B cell (primary cell): Measurements from ENCODE around the gene TCIRG1. TPM values are rescaled to one million over a fixed set of nuclear protein-coding genes. Genes with fewer than 3 reads are reported as not detected.

Experiments used
- ATAC-seq: fragments of 200-7000 bp; cut with Tn5 transposase; one replicate; pipeline ENCODE4 v1.10.0; 2021; ENCODE audit warnings: low read depth, mild to moderate bottlenecking, moderate number of reproducible peaks, moderate library complexity
- CTCF ChIA-PET: fragments of 350-600 bp; sonication (Branson Sonifier 250); formaldehyde crosslinking; loops from one replicate; lab custom pipeline; 2021; ENCODE audit warnings: antibody characterized with exemption, inconsistent platforms; lab: Charles Lee
- POLR2A ChIA-PET: fragments of 350-600 bp; sonication (Branson Sonifier 250); formaldehyde crosslinking; loops from one replicate; lab custom pipeline; 2021; ENCODE audit warnings: antibody characterized with exemption; lab: Charles Lee
- DNase-seq: peaks from one replicate; pipeline ENCODE4 v3.0.0; 2013
- H2AFZ ChIP-seq: 2 replicates; pipeline ENCODE4 v1.6.1; 2012; ENCODE audit warnings: mild to moderate bottlenecking, low read depth, low read length; ENCODE audit not compliant: insufficient read depth, poor library complexity, severe bottlenecking
- H3K27ac ChIP-seq, 2 donors: 1 replicate in 1 of 2; 2 replicates in 1 of 2; pipeline ENCODE4 v1.5.1; 2012 to 2013; ENCODE audit warnings: low read length in 2 of 2, mild to moderate bottlenecking in 2 of 2, moderate library complexity in 1 of 2
- H3K27me3 ChIP-seq, 4 experiments: fragments of 200-600 bp in 1 of 4; sonication (generic) in 1 of 4; replicated peaks in 1 of 4; 1 replicate in 2 of 4; 2 replicates in 2 of 4; pipeline versions ENCODE4 v1.6.1 to v1.7.0; 2013 to 2016; ENCODE audit warnings: low read length in 3 of 4, mild to moderate bottlenecking in 2 of 4, mixed read lengths in 1 of 4, moderate library complexity in 1 of 4; ENCODE audit not compliant: insufficient read depth in 4 of 4, control insufficient read depth in 3 of 4; ENCODE audit errors: control extremely low read depth in 1 of 4
- H3K36me3 ChIP-seq, 2 experiments: replicated peaks in 1 of 2; 1 replicate in 1 of 2; 2 replicates in 1 of 2; pipeline versions ENCODE4 v1.6.1 to v1.7.1; 2013; ENCODE audit warnings: low read length in 1 of 2; ENCODE audit not compliant: insufficient read depth in 2 of 2, control insufficient read depth in 1 of 2; ENCODE audit errors: control extremely low read depth in 1 of 2, extremely low read depth in 1 of 2
- H3K4me1 ChIP-seq, 2 donors: fragments of 200-600 bp in 1 of 2; sonication (generic) in 1 of 2; 1 replicate in 1 of 2; 2 replicates in 1 of 2; pipeline versions ENCODE4 v1.5.1 to v1.6.1; 2013 to 2017; ENCODE audit warnings: low read length in 2 of 2; ENCODE audit not compliant: control insufficient read depth in 2 of 2, insufficient read depth in 2 of 2
- H3K4me2 ChIP-seq: replicated peaks from 2 replicates; pipeline ENCODE3; 2012; ENCODE audit warnings: mild to moderate bottlenecking, low read depth, low read length; ENCODE audit not compliant: poor library complexity, severe bottlenecking
- H3K4me3 ChIP-seq, 5 experiments: fragments of 200-600 bp in 1 of 5; sonication (generic) in 1 of 5; 1 replicate in 3 of 5; 2 replicates in 2 of 5; pipeline versions ENCODE4 v1.5.1 to v1.7.0; 2011 to 2016; ENCODE audit warnings: low read length in 4 of 5, mild to moderate bottlenecking in 4 of 5, low read depth in 2 of 5, control low read depth in 1 of 5, moderate library complexity in 1 of 5; ENCODE audit not compliant: insufficient read depth in 1 of 5; ENCODE audit errors: control extremely low read depth in 1 of 5, extremely low read depth in 1 of 5
- H3K79me2 ChIP-seq: fragments of 200-600 bp; sonication (generic); one replicate; pipeline ENCODE4 v1.6.0; 2016; ENCODE audit warnings: low read length; ENCODE audit not compliant: control insufficient read depth, insufficient read depth
- H3K9ac ChIP-seq: fragments of 200-600 bp; sonication (generic); 2 replicates; pipeline ENCODE4 v1.6.1; 2017; ENCODE audit warnings: mild to moderate bottlenecking, low read length, moderate library complexity
- H3K9me3 ChIP-seq, 3 donors: one replicate each; pipeline versions ENCODE4 v1.6.1 to v1.7.1; 2013; ENCODE audit warnings: low read length in 2 of 3; ENCODE audit not compliant: control insufficient read depth in 2 of 3, insufficient read depth in 1 of 3; ENCODE audit errors: control extremely low read depth in 1 of 3
- H4K20me1 ChIP-seq: 2 replicates; pipeline ENCODE4 v1.6.0; 2012; ENCODE audit warnings: mild to moderate bottlenecking, low read length; ENCODE audit not compliant: insufficient read depth, control insufficient read depth, poor library complexity, severe bottlenecking
- H3K27ac Mint-ChIP-seq: one replicate; pipeline ENCODE4 v1.8.0; 2021; ENCODE audit warnings: mixed read lengths
- H3K27me3 Mint-ChIP-seq: one replicate; pipeline ENCODE4 v1.8.0; 2021; ENCODE audit warnings: mixed read lengths
- H3K4me1 Mint-ChIP-seq: one replicate; pipeline ENCODE4 v1.8.0; 2021; ENCODE audit warnings: mixed read lengths
- H3K4me3 Mint-ChIP-seq: one replicate; pipeline ENCODE4 v1.8.0; 2021; ENCODE audit warnings: mixed read lengths
- H3K9me3 Mint-ChIP-seq: one replicate; pipeline ENCODE4 v1.8.0; 2022; ENCODE audit warnings: mixed read lengths; ENCODE audit not compliant: insufficient read depth
- WGBS: methylation state at CpG from one replicate; pipeline ENCODE4 v1.1.5; 2013; ENCODE audit warnings: missing lambda C conversion rate; ENCODE audit not compliant: insufficient coverage; 5-methylcytosine and 5-hydroxymethylcytosine counted together
- intact Hi-C: fragments of 100-400 bp; cut with micrococcal nuclease; formaldehyde crosslinking; loops from one replicate; pipeline ENCODE4 v1.10.0; 2022
- polyA plus RNA-seq: library from polyadenylated mRNA; depleted of rRNA; stranded (reverse); fragments of >200 nt; gene quantifications from 2 replicates; pipeline ENCODE4 v1.2.3, GENCODE V29; 2012
- total RNA-seq, 2 donors: library from RNA; stranded (reverse); fragments of 120-200 nt in 1 of 2; gene quantifications; 1 replicate in 1 of 2; 2 replicates in 1 of 2; pipeline versions ENCODE4 v1.2.3 to v1.2.4, GENCODE V29; 2013 to 2022
- TF ChIP-seq, protein P1 (sequence below): fragments of 200-600 bp; IDR thresholded peaks from one replicate; pipeline ENCODE4 v1.8.0; 2022; ENCODE audit warnings: antibody characterized with exemption, mild to moderate bottlenecking

Gene TCIRG1
- total and polyA plus RNA-seq, 2 donors (not counting 1 experiment from before 2014, with no cell fraction given): 305 to 725 TPM

DNA sequence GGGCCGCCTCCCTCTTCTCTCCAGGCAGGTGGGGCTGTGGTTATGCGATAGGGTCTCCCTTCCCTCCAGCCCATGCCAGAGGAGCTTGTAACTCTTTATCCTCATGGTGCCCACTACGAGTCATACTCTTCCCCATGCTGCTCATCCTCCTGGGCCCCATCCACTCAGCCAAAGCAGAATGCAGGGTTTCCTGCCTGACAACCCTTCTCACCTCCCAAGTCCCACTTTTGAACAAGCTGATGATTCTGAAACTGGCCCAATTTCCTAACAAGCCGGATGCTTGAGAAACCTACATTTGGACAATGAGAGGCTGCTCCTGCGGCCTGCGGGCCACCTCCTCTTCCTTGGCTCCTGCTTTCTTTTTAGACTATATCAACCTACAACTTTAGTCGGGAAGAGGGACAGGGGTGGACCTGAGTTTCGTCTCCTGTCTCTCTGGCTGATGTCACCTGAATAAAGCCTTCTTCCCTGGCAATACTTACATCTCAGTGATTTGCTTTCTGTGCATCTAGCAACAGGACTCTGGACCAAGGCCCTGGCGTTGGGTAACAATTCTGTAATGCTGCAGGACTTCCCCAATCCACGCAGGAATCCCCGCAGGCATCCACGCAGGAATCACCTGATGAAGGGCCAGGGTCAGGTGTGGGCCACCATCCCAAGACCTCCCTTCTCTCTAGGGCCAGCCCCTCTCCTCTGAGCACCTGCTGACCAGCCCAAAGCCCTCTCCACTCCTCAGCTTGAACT, 9.9 kb upstream of the TCIRG1 start:
- ATAC-seq: no peak
- H3K4me3 Mint-ChIP-seq: peak overlapping the region; percentile 100

More for the DNA sequence above, 9.9 kb upstream of the TCIRG1 start:
- Histone ChIP-seq H3K9me3 (no peaks in the 10 kb centered on the region), H3K4me2 (peak overlapping the region; percentile 99), H3K79me2 (peaks cover 21% of the 10 kb centered on the region), H3K4me1 (peaks cover 12 to 20% of the 10 kb centered on the region in 2 donors), H3K9ac (no peak overlapping the region), H3K36me3 (peaks cover 0 to 14% of the 10 kb centered on the region in 2 experiments), H3K4me3 (no peak overlapping the region), H2AFZ (no peak overlapping the region), H3K27ac (no peak overlapping the region), H3K27me3 (no peaks in the 10 kb centered on the region), H4K20me1 (peaks cover 12% of the 10 kb centered on the region)
- no peak for DNase-seq
- Mint-ChIP-seq H3K27ac (no peak overlapping the region), H3K27me3 (no peaks in the 10 kb centered on the region), H3K9me3 (no peaks in the 10 kb centered on the region), H3K4me1 (peaks cover 21% of the 10 kb centered on the region)
- ChIA-PET POLR2A (no interaction called here), CTCF (interaction anchor here (0.6 to 1.7 kb wide), 4 partner anchors 10 to 180 kb away, joined by 3 to 6 read pairs (median 3); partner anchors contain the start of gene TCIRG1)
- intact Hi-C loops: no loop called here
- 96% methylated on average over 10 of the region's 12 CpGs for WGBS
- TF ChIP-seq, protein P1, sequence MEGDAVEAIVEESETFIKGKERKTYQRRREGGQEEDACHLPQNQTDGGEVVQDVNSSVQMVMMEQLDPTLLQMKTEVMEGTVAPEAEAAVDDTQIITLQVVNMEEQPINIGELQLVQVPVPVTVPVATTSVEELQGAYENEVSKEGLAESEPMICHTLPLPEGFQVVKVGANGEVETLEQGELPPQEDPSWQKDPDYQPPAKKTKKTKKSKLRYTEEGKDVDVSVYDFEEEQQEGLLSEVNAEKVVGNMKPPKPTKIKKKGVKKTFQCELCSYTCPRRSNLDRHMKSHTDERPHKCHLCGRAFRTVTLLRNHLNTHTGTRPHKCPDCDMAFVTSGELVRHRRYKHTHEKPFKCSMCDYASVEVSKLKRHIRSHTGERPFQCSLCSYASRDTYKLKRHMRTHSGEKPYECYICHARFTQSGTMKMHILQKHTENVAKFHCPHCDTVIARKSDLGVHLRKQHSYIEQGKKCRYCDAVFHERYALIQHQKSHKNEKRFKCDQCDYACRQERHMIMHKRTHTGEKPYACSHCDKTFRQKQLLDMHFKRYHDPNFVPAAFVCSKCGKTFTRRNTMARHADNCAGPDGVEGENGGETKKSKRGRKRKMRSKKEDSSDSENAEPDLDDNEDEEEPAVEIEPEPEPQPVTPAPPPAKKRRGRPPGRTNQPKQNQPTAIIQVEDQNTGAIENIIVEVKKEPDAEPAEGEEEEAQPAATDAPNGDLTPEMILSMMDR: no peak
